GM06990 (cell line): ENCODE data around the gene GPR135.
"Not testable (repeated sequence)": the region's sequence is repeated elsewhere in the genome, so short reads cannot be mapped to it uniquely, and the experiment has no call there.

Experiments used
- DNase-seq: peaks from one replicate; pipeline ENCODE4 v3.0.0-alpha.2; 2011; ENCODE audit not compliant: insufficient read length; ENCODE audit errors: extremely low read depth
- H3K27me3 ChIP-seq: replicated peaks from 2 replicates; pipeline ENCODE4 v1.6.0; 2011; ENCODE audit warnings: low read length; ENCODE audit not compliant: control insufficient read depth, insufficient read depth
- H3K36me3 ChIP-seq: 2 replicates; pipeline ENCODE4 v1.5.1; 2011; ENCODE audit warnings: low read length; ENCODE audit not compliant: control insufficient read depth, insufficient read depth
- H3K4me3 ChIP-seq: replicated peaks from 2 replicates; pipeline ENCODE4 v1.5.1; 2011; ENCODE audit warnings: low read depth, mild to moderate bottlenecking, control low read depth, low read length
- TF ChIP-seq, protein P1 (sequence below): IDR thresholded peaks from 2 replicates; pipeline ENCODE4 v1.5.1; 2011; ENCODE audit warnings: low read length, control low read depth, mild to moderate bottlenecking, inconsistent platforms; ENCODE audit not compliant: insufficient read depth, poor library complexity, severe bottlenecking

Gene GPR135

DNA sequence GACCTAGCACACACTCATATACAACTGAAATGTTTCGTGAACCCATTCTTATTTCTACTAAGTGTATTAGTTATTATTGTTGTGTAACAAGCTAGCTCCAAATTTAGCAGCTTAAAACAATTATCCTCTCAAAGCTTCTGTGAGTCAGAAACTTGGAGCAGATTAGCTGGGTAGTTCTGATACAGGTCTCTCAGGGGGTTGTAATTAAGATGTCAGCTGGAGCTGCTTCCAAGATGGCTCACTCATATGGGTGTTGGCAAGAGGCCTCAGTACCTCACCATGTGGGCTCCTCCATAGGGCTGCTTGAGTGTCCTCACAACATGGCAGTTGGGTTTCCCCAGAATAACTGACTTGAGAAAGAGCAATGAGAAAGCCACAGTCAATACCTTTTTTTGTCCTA lies 9.8 kb downstream of the GPR135 start:
- Histone ChIP-seq H3K4me3 (no peak overlapping the region), H3K36me3 (no peaks in the 10 kb centered on the region), H3K27me3 (no peaks in the 10 kb centered on the region)
- TF ChIP-seq, protein P1, sequence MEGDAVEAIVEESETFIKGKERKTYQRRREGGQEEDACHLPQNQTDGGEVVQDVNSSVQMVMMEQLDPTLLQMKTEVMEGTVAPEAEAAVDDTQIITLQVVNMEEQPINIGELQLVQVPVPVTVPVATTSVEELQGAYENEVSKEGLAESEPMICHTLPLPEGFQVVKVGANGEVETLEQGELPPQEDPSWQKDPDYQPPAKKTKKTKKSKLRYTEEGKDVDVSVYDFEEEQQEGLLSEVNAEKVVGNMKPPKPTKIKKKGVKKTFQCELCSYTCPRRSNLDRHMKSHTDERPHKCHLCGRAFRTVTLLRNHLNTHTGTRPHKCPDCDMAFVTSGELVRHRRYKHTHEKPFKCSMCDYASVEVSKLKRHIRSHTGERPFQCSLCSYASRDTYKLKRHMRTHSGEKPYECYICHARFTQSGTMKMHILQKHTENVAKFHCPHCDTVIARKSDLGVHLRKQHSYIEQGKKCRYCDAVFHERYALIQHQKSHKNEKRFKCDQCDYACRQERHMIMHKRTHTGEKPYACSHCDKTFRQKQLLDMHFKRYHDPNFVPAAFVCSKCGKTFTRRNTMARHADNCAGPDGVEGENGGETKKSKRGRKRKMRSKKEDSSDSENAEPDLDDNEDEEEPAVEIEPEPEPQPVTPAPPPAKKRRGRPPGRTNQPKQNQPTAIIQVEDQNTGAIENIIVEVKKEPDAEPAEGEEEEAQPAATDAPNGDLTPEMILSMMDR, result no peak
- no peak for DNase-seq

DNA sequence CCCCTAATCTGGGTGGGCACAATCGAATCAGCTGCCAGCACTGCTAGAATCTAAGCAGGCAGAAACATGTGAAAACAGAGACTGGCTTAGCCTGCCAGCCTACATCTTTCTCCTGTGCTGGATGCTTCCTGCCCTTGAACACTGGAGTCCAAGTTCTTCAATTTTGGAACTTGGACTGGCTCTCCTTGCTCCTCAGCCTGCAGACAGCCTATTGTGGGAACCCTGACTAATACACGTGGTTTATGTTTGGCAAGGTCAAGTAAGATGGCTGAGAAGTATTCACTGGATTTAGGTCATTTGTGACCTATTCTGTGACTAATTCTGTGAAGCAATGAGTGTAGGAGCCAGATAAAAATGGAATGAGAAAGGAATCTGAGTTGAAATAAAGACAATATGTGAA lies 11.0 kb downstream of the GPR135 start:
- TF ChIP-seq, protein P1, result no peak
- no peak for DNase-seq
- Histone ChIP-seq H3K36me3 (no peaks in the 10 kb centered on the region), H3K4me3 (no peak overlapping the region), H3K27me3 (no peaks in the 10 kb centered on the region)

DNA sequence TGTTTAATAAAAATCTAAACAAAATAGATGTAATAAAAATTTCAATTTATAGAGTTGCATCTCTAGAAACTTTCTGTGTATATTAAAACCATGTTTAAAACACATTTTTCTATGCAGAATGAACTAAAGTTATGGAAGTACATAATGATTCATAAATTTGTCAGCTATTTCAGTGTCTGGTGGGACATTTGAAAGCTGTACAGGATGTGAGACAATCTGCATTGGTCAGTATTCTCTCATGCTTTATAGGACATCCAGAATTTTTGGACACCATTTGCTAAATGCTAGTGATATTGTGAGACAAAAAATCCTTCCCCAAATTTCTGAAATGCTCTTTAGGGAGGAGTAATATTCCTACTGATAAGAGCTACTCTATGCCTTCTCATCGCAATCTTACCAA lies 13.3 kb downstream of the GPR135 start:
- DNase-seq, result no peak
- Histone ChIP-seq H3K4me3 (no peak overlapping the region), H3K36me3 (no peaks in the 10 kb centered on the region), H3K27me3 (no peaks in the 10 kb centered on the region)
- TF ChIP-seq, protein P1, result no peak

DNA sequence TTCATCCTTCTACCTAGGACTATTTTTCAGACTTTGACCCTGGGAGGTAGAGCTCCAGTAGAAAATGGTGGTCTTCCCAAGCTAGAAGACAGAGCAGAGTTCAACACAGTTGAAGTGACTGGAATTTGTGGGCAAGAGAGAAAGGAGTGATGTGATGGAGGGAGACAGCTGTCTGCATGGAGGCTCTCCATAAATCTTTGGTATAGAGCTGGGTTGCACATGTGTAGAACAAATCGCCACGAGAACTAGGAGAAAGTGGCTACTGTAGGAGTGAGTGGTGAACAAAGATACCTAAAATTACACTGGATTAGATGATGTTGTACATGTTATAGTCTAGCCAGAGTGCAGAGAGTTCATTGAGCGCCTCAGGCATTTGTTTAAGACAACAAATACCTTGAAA lies 14.5 kb downstream of the GPR135 start:
- TF ChIP-seq, protein P1, result no peak
- no peak overlapping the region for H3K4me3 ChIP-seq
- no peak for DNase-seq

DNA sequence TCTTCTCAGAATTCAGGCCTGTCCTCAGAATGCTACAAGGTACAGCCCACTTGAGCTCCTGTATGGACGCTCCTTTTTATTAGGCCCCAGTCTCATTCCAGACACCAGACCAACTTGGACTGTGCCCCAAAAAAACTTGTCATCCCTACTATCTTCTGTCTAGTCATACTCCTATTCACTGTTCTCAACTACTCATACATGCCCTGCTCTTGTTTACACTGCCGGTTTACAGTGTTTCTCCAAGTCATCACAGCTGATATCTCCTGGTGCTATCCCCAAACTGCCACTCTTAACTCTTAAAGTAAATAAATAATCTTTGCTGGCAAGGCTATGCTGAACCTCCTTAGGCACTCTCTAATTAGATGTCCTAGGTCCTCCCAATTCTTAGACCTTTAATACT lies 16.5 kb downstream of the GPR135 start:
- H3K36me3 ChIP-seq, DNase-seq, H3K4me3 ChIP-seq, H3K27me3 ChIP-seq: not testable (repeated sequence)

More for the DNA sequence above, 14.5 kb downstream of the GPR135 start:
- no peaks in the 10 kb centered on the region for H3K36me3 ChIP-seq
- no peaks in the 10 kb centered on the region for H3K27me3 ChIP-seq

DNA sequence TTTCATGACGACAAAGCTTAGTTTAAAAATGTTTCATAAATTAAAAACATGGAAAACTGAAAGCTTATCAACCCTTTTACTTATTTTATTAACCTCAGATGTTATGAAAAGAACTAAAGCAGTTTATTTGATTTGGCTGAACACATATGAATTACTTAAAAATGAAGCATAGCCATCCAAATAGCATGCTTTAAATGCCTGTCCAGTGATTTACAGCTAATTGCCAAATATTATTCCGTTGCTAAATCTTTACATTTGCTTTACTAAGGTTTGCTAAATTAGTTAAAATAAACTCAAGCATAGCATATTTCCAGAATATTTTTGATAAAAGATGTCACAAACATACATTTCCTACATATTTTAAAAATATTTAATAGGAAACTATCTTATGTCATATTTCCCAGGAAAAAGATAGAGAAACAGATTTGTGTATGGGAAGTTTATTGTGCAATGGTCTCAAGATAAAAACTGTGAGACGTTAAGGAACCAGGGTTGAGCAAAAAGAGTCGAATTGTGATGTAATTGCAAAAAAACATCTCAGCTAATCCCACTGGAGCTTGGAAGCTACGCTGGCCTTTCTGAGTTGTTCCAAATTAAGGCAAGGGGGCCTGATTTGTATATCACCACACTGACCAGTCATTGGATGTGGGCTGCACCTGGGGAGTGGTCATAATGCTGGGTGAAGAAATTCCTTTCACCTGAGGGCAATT lies 25.8 kb downstream of the GPR135 start:
- H3K27me3 ChIP-seq, result no peaks in the 10 kb centered on the region
- H3K4me3 ChIP-seq, result no peak overlapping the region
- no peak for DNase-seq
- H3K36me3 ChIP-seq, result no peaks in the 10 kb centered on the region
- TF ChIP-seq, protein P1, result no peak
